GM19468 (cell line): ENCODE measurements around the gene RPS6KA5.
"Not testable (repeated sequence)": the region's sequence is repeated elsewhere in the genome, so short reads cannot be mapped to it uniquely, and the experiment has no call there.

ENCODE experiments used
- ATAC-seq: cut with Tn5 transposase; IDR thresholded peaks from one replicate; pipeline ENCODE4 v1.9.1; 2021; ENCODE audit warnings: mild to moderate bottlenecking, moderate library complexity, moderate number of reproducible peaks; ENCODE audit not compliant: unreplicated experiment; ENCODE audit errors: extremely low read depth

RPS6KA5 gene

DNA sequence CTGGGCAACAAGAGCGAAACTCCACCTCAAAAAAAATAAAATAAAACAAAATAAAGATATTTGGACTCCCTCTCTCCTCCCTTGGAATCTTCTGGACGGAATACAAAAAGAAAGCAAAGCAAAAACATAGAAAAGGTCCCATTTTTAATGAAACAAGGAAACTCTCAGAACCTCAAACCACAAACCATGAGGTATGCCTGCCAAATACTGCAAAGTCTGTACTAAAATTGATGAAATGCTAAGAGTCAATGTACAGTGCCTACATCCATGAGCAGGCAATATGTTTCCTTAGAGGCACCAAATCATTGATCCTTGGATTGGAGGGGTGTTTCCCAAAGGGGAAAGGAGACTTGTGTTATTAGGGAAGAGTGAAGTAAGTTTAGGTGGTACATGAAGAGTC, 8.2 kb upstream of the RPS6KA5 start:
- no peak for ATAC-seq

DNA sequence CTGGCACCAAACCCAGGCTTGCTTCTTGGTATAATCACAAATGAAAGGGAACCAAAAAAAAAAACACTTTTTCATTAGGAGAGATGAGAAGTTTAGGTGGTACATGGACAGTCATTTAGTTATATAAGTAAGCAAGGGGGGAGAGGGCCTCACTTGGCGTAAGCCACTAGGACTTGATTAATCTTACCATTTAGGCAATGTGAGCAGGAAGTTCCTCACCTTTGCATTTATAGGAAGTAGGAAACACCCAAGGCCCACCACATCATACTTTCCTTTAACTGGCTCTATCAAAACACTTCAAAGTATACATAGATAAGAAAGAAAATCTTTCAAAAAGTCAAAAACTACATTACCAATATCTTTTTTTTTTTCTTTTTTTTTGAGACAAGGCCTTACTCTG, 6.7 kb upstream of the RPS6KA5 start:
- ATAC-seq, result no peak

DNA sequence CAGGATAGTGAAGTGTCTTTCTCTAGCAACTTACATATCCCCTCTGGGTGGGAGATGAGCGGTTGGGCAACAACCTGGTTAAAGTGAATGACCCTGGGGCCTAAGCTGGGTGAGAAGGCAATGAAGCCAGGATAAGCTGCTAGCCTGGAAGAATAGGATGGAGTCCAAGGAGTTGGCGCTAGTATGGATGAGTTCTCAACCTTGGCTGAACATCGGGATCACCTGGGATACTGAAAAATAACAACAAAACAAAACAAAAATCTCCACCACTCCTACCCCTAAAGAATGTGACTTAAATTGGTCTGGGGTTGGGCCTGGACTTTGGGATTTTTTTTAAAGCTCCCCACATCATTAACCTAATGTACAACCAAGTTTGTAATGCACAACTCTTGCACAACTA, 4.8 kb upstream of the RPS6KA5 start:
- no peak for ATAC-seq

DNA sequence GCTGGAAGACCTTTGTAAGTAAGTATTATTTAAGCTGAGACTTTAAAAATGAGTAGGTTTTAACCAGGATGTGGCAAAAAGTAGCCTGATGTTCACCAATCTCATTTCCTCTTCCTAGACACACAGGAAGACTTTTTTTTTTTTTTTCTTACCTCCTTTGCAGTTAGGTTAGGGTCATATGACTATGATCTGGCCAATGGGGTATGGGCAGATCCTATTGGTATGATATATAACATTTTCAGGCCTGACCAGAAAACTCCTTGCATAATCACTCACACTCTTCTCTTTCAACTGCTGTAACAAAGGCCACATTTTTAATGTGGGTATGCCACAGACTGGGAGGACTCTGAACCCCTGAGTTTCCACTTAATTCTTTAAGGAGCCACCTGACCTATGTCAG, 2.7 kb upstream of the RPS6KA5 start:
- ATAC-seq, result no peak

DNA sequence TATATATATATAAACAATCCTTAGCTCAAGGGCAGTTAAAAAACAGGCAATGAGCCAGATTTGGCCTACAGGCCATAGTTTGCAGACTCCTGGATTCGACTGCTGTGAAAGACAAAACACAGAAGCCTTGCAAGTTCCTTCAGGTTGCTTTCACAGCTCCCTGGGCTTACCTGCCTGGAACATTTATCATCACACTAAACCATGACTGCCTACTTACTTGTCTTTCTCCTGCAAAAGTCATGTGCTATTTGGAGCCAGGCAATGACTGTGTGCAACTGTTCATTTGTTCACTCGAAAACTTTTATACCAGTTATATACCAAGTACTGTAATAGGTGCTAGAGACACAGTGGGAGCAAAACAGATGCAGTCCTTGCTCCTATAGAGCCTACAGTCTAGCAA, 2.2 kb upstream of the RPS6KA5 start:
- ATAC-seq, result no peak

DNA sequence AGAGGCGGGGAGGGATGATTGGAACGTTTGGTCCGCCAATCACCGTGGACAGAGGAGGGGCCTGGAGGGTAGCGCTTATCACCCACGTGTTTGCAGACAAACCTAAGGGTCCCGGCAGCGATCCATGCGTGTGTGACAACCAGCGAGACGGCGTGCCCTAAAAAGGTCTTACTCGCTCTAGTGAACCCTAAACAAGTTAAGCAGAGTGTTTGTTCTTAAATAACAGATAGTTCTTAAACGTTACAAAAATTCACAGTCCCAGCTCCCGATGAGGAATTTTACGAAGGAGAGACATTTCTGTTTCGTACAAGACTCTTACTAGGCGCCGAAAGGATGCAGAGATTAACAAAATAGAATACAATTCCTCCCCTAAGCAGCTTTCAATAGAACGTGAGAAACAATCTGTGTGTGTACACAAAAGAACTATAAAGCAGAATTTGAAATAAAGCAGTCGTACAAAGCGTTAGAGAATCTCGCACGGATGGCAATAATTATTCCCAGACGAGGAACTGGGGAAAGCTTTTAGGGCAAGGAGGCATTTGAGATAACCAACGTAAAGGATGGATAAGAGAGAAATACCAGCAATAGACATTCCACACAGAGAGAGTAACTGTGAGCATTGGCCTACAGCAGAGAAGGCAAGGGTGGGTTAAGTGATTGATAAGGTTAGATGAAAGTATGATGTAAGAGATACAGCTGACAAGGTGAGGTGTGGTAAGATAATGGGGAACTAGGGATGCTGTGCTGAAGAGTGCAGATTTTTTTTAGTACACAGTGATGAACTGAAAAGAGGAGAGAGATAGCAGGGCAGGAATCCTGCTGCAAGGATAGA, 831 bp upstream of the RPS6KA5 start:
- ATAC-seq, result no peak

DNA sequence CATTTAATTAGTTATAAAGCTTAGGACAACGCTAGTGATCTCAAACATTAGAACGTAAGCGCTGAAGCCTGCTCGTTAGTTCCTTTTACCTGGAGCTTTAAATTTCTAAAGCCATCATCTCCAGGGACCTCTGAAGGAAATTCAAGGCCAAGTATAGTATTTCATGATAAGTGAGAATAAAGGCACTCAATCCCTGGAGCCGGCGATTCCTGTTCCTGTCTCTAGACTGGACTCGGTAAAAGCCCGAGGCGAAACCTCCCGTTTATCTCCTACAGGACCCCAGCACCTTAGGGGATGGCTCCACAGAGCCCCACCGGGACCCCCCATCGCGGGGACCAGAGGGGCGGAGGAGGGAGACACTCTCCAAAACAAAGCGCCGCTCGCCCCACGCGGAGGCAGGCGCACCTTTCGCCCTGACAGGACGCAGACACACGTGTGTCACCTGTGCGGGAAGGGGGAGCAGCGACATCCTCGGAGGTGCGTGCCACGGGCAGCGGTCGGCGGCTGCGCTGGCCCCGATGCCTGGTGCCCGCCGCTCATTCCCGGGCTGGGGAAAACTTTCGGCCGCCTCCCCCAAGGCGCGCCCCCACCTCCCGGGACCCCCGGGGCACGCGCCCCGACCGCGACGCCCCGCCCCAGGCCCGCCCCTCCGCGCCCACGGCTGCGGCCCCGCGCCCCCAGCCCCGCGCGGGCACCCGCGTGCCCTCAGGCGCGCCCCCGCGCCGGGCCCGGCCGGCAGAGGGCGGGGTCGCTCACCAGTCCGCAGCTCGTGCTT, 678 bp downstream of the RPS6KA5 start:
- ATAC-seq, result no peak

DNA sequence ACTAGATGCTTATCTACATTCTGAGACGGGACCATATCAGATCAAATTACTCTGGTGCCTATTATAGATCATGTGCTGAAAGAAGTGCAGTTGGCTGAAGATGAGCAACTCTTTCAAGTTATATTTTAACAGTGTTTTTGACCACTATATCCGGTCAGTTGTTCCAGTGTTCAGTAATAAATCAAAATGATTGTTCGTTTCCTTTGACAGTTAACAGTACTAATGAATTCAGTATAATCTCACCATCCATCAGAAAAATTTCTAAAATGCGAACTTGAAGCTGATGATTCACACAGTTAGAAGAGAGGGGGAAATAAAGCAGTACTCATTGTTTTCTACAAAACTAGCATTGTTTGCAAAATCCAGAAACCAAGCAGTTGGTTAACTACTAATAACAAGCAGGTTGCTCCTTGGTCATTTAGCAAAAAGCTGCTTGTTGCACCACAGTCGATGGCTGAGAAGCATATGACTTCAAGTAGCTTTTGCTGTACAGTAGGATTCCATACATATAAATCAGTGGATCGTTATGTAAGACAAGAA, 2.3 kb downstream of the RPS6KA5 start:
- no peak for ATAC-seq

DNA sequence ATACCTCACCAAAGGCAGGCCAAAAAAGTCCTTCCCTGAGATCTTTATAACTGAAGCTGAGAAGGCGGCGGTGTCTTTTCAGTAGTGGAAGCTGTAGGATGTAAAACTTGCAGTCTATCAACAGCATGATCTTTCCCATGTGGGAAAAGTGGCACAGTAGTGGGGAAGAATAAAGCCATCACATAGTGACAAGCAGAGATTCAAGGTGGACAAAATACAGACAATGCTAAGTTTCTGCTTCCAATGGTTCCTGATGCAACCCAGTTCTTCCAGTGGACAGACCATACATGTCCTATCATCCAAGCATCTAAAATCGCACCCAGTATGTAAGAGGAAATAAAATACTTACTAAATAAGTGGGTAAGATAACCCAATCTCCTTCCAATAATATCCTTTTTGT, 4.1 kb downstream of the RPS6KA5 start:
- no peak for ATAC-seq

DNA sequence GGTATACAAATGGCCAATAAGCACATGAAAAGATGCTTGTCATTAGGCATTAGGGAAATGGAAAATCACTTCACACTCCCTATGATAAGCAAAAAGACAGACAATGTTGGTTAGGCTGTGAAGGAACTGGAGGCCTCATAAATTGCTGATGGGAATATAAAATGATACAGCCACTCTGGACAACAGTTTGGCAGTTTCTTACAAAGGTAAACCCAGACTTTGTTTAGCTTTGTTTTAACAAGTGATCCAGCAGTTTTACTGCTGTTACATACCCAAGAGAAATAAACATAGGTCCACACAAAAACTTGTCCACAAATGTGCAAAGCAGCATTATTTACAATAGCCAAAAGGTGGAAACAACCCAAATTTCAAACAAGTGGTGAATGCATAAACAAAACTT, 5.4 kb downstream of the RPS6KA5 start:
- no peak for ATAC-seq

DNA sequence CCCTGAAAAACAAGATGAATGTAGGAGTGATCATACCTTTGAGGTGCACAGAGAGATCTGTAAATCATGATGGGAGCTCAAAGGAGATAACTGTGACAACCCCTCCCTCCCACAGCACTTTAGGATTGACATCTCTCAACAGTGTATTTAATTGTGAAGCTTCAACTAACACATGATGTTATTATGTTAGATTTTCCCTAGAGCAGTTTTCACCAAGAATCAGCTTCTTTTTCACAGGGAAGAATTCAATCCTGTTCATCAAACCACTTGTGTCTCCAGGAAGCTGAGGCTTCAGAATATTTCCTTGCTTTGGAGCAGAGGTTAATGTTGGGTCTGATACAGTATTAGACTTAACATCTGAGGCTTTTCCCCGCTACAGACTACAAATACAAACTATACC, 11.8 kb downstream of the RPS6KA5 start:
- ATAC-seq, result no peak

DNA sequence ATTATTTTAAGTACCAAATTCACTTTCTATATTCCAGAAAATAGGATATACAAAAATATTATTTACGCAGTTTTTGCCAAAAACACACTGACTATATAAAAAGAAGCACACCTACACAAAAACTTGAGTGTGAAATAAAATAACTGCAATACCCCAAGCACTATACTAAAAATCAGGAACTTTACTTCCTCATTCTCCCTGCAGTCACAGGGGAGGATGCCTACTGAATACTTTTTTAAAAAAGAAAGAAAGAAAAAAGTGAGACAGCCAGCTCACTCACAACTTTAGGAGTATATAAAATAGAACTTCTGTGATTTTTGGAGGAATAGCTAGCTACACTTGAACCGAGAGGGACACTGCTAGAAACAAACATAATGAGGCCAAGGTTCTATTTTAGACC, 12.2 kb downstream of the RPS6KA5 start:
- ATAC-seq, result no peak

DNA sequence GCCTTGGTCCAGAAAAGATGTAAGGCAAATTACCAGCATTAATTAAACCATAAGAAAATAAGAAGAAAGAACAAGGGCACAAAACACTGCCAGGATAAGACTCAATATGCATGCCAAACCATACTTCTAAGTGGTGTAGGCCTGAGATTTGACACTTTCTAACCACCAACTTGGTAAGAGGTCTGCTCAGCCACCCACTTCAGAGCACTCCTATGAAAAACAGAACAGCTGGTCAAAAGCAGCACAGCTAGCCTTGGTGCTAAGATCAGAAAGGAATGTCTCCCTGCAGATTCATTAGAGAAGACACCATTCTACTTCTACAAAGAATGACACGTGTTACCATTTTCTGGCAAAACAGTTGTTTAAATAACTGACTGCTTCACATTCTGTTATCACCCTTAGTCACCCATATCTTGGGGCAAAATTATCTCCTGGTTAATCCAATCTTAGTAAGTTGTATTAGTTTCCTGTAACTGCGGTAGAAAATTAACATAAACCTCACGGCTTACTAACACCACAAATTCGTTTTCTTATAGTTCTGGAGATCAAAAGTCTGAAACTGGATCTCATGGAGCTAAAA, 13.2 kb downstream of the RPS6KA5 start:
- ATAC-seq, result no peak

DNA sequence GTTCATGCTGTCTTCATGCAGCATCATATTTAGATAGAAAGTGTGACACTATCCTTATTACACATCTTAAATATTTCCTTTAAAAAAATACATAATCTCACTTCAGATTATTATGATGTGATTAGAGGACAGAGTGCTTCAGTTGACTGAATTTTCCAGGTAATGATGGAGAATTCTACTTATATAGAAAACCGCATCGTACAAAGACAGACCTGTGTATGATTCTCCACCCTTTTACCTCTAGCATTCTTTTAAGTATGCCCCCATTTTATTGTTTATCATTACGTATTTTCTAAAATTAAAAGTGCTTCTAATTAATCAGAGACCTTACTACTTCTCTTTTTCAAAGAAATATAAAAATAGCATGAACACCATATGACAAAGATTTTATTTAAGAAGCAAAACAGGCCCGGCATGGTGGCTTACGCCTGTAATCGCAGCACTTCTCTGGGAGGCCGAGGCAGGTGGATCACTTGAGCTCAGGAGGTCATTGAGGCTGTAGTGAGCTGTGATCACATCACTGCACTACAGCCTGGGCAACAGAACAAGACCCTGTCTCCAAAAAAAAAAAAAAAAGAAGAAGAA, 13.9 kb downstream of the RPS6KA5 start:
- no peak for ATAC-seq

DNA sequence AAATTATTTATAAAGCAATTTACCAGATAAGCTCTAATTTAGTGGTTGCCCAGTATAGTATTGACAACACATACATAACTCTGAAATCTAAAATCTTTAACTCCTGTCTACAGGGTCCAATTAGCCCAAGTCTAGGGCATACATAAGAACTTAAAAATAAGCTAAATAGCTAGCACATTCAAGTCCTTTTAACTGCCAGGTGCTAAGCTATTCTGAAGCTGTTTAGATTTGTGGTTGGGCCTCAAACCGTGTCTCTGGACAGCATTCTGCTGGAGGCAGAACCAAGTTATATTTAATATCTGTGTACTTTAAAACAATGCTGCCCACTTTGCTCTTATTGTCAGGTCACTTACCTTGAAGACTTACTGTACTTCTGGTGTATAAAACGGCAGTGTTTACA, 19.0 kb downstream of the RPS6KA5 start:
- ATAC-seq, result no peak

DNA sequence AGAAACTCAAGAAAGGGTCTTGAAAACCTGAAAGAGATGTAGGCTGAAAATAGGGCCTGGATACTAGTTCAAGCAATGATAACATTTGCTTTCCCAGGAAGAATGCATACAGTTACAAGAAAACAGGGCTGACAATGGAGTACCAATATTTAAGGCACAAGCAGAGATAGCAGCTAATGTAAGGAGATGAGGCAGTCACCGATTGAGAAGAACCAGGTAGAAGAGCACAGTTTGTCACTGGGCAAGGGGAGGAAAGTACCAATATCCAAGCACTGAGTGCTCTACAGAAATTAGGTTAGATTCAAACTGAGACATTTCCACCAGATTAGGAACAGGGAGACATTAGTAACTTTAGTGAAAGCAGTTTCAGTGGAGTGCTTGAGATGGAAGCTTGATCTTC, 19.9 kb downstream of the RPS6KA5 start:
- no peak for ATAC-seq

DNA sequence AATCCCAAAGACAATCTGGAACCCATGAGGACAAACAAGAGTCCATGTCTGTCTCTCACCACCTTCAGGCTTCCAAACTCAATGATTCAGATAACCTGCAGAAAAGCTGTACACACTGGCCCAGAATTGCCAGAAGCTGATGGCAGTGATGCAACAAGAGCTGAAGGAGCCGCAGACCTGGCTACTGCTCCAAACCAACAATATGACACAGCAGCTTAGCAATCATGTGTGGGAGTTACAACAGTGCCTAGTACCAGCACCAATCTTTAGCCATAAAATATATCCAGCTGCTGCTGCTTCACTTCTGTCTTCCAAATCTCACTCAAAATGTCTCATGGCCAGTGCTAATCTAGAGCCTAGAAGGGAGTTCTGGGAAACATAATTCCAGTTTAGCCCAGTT, 22.0 kb downstream of the RPS6KA5 start:
- ATAC-seq, result no peak

DNA sequence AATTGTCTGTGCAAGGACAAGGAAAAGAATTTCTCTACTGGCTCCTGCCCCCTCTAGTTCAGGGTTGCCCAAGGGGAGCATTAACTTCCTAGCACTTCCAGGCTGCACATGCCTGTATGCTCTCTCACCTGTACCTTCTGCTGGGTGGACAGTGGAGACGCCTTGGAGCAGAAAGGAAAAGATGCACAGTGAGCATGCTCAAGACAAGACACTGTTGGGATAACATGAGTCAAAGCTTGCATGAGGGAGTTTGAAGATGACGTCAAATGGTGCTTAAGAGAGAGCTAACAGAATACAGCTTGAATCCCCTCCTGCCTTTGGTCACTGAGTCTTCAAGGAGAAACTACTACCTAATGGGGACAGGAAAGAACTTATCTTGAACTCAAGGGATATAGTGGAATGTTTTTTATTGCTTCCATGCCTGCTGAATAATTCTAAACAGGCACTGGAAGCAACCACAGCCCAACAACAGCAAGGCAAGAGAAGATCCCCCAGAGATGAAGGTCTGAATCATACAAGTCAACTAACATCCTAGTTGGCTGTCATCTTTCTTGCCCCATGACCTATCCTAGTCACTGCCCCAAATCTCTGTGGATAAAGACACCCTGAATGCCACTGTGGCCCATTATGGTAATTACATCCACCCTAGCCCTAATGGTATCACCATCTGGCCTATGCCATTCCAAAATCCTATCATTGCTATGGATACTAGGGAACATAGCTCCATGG, 23.5 kb downstream of the RPS6KA5 start:
- ATAC-seq, result no peak

DNA sequence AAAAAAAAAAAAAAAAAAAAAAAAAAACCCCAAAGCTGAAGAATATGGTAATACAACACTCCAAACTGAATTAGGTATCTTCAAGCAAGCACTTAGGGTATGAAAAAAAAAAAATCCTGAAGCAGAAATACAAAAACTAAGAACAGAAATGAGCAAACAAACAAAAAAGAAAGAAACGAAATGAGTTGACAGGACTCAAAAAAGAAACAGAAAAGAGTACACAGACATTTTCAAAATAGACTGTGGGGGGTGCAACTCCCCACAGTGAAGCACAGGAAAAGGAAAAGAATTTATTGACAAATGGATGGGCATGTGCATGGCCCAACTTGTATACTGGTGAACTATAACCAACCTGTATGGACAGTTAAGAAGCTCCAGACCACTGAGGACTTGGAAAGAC, 24.6 kb downstream of the RPS6KA5 start:
- ATAC-seq, result no peak

DNA sequence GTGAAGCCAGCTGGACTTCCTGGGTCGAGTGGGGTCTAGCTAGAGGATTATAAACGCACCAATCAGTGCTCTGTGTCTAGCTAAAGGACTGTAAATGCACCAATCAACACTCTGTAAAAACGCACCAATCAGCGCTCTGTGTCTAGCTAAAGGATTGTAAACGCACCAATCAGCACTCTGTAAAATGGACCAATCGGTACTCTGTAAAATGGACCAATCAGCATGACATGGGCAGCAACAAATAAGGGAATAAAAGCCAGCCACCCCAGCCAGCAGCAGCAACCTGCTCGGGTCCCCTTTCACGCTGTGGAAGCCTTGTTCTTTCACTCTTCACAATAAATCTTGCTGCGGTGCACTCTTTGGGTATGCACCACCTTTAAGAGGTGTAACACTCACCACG, 26.1 kb downstream of the RPS6KA5 start:
- not testable (repeated sequence) for ATAC-seq
